Vagina (tissue), 2 donors: ENCODE measurements around the gene KYAT1.

ENCODE experiments used
- POLR2A ChIP-seq, 2 donors: fragments of 450-650 bp; IDR thresholded peaks; one replicate each; pipeline ENCODE4 v1.6.1; 2017; ENCODE audit warnings: antibody characterized with exemption in 2 of 2, mild to moderate bottlenecking in 2 of 2, moderate library complexity in 2 of 2
- TF ChIP-seq, protein P1 (sequence below), 3 experiments: fragments of 450-650 bp in 2 of 3; fragments of 200-600 bp in 1 of 3; sonication (generic) in 1 of 3; IDR thresholded peaks; one replicate each; pipeline ENCODE4 v1.5.1; 2017 to 2019; ENCODE audit warnings: antibody characterized with exemption in 3 of 3, mild to moderate bottlenecking in 2 of 3, moderate library complexity in 2 of 3

DNA sequence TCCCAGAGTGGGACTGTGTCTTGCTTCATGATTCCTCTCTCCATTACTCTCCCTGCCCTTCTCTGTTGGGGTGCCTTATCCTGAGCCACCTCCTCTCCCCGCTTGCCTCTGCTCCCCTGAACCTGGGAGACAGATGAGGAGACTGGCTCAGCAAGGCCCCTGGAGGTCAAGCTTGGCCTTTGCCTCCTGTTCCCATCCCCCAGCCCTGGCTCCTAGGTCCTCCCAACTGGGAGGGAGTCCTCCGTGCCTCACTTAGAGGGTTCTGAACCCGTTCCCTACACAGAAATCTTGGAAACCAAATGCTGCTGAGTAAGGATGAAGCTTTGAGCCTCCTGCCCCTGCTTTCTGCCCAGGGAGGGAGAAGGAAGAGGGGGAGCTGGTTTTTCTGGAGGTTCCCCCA lies 73.2 kb downstream of the KYAT1 start:
- TF ChIP-seq POLR2A (IDR thresholded peaks at IDR 0.05): no peak
- TF ChIP-seq, protein P1, sequence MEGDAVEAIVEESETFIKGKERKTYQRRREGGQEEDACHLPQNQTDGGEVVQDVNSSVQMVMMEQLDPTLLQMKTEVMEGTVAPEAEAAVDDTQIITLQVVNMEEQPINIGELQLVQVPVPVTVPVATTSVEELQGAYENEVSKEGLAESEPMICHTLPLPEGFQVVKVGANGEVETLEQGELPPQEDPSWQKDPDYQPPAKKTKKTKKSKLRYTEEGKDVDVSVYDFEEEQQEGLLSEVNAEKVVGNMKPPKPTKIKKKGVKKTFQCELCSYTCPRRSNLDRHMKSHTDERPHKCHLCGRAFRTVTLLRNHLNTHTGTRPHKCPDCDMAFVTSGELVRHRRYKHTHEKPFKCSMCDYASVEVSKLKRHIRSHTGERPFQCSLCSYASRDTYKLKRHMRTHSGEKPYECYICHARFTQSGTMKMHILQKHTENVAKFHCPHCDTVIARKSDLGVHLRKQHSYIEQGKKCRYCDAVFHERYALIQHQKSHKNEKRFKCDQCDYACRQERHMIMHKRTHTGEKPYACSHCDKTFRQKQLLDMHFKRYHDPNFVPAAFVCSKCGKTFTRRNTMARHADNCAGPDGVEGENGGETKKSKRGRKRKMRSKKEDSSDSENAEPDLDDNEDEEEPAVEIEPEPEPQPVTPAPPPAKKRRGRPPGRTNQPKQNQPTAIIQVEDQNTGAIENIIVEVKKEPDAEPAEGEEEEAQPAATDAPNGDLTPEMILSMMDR (IDR thresholded peaks at IDR 0.05): no peak
